ENCODE measurements around the gene SLC30A5.
A peak's percentile ranks its signal among the peaks of the same experiment; 100 is the strongest.
"Not testable (repeated sequence)": the region's sequence is repeated elsewhere in the genome, so short reads cannot be mapped to it uniquely, and the experiment has no call there.

The SLC30A5 gene

GRCh38 chr5:69093771-69094482 is at the start of gene SLC30A5:
Gene SLC30A5, plus strand, starts transcription at chr5:69094014. Its CDS starts 242 bp downstream, at chr5:69094256.
- TF ChIP-seq, protein P1, sequence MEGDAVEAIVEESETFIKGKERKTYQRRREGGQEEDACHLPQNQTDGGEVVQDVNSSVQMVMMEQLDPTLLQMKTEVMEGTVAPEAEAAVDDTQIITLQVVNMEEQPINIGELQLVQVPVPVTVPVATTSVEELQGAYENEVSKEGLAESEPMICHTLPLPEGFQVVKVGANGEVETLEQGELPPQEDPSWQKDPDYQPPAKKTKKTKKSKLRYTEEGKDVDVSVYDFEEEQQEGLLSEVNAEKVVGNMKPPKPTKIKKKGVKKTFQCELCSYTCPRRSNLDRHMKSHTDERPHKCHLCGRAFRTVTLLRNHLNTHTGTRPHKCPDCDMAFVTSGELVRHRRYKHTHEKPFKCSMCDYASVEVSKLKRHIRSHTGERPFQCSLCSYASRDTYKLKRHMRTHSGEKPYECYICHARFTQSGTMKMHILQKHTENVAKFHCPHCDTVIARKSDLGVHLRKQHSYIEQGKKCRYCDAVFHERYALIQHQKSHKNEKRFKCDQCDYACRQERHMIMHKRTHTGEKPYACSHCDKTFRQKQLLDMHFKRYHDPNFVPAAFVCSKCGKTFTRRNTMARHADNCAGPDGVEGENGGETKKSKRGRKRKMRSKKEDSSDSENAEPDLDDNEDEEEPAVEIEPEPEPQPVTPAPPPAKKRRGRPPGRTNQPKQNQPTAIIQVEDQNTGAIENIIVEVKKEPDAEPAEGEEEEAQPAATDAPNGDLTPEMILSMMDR (IDR thresholded peaks at IDR 0.05): peak; percentile 78
- Histone ChIP-seq H3K27ac (peak within 1 kb of the TSS; percentile 97 to 98), H3K4me3 (peak within 1 kb of the TSS; percentile 99)
- peak; percentile 100 for DNase-seq (ENCODE audit: low spot score)

- H3K27ac ChIP-seq; H3K4me3 ChIP-seq; DNase-seq (ENCODE audit: low spot score): not testable (repeated sequence)
Observed at GRCh38 chr5:69045213-69045612, 48.6 kb upstream of the SLC30A5 start.

DNA sequence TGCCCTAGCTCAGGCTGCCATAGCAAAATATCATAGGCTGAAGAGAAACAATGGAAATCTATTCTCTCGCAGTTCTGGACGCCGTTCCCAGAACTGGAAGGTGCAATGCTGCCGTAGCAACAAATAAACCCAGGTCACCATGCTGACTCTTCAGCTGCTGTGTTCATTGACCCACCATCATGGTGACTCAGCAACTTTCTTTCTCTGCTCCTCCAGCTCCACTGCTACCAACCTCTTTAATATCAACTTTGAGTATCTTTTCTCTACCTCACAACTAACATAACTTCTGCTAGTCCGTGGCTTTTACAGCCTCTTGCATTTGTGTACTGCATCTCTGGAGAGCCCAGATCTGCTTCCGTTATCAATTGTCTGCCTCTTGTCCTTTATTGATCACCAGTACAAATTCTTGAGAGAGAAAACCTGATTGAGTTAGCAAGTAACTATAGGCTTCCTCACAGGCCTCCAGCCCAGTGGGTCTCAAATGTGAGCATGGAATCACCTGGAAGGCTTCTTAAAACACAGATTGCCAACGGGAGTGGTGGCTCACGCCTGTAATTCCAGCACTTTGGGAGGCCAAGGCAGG is 47.3 kb upstream of the SLC30A5 start:
- H3K4me3 ChIP-seq: no peak overlapping the region
- TF ChIP-seq, protein P1 (IDR thresholded peaks at IDR 0.05): no peak
- no peak for DNase-seq (ENCODE audit: low spot score)
- no peak overlapping the region for H3K27ac ChIP-seq

DNA sequence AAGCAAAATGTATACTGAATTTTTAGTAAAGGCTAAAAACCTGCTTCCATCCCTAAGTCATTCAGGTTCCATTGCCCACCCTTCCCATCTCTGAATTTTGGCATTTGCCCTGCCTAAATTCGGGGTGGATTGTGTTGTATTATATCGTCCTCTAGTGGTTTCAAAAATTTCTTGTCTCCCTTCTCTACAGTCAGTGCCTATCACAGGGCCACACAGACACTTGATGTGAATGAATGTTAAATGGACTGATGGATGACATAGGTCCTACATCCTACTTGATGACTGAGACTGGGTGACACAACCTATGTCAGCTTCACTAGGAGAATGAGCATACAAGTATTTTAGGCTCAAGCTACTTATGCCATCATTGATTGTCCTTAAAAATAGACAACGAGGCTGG is 45.6 kb upstream of the SLC30A5 start:
- TF ChIP-seq, protein P1 (IDR thresholded peaks at IDR 0.05): no peak
- no peak for DNase-seq (ENCODE audit: low spot score)

GRCh38 chr5:69049151-69049550 is 44.7 kb upstream of the SLC30A5 start:
- TF ChIP-seq, protein P1 (IDR thresholded peaks at IDR 0.05): no peak
- H3K4me3 ChIP-seq: no peak overlapping the region
- H3K27ac ChIP-seq: no peak overlapping the region
- DNase-seq (ENCODE audit: low spot score): no peak

More for the DNA sequence above, 45.6 kb upstream of the SLC30A5 start:
- no peak overlapping the region for H3K27ac ChIP-seq
- no peak overlapping the region for H3K4me3 ChIP-seq

GRCh38 chr5:69049796-69050195 is 44.0 kb upstream of the SLC30A5 start:
- no peak for DNase-seq (ENCODE audit: low spot score)
- no peak overlapping the region for H3K4me3 ChIP-seq
- TF ChIP-seq, protein P1 (IDR thresholded peaks at IDR 0.05): no peak
- no peak overlapping the region for H3K27ac ChIP-seq

DNA sequence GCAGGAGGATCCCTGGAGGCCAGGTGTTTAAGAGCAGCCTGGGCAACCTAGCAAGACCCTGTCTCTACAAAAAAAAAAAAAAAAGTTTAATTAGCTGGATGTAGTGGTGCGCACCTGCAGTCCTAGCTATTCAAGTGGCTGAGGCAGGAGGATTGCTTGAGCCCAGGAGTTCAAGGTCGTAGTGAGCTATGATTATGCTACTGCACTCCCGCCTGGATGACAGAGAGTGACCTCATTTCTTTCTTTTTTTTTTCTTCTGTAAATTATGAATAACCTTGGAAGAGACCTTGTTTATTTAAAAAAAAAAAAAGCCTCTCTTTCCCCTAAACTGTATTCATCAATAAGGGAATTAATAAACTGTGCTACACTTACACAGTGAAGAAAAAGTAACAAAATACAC is 43.6 kb upstream of the SLC30A5 start:
- TF ChIP-seq, protein P1 (IDR thresholded peaks at IDR 0.05): no peak
- DNase-seq (ENCODE audit: low spot score): no peak
- no peak overlapping the region for H3K27ac ChIP-seq
- H3K4me3 ChIP-seq: no peak overlapping the region
